NCI-H345 (cell line): ENCODE results near the gene EDC3.
"Not testable (repeated sequence)": the region's sequence is repeated elsewhere in the genome, so short reads cannot be mapped to it uniquely, and the experiment has no call there.

Experiments
- DNase-seq: peaks from one replicate; lab custom pipeline; 2025; lab: John Stamatoyannopoulos, UW

EDC3 gene

DNA sequence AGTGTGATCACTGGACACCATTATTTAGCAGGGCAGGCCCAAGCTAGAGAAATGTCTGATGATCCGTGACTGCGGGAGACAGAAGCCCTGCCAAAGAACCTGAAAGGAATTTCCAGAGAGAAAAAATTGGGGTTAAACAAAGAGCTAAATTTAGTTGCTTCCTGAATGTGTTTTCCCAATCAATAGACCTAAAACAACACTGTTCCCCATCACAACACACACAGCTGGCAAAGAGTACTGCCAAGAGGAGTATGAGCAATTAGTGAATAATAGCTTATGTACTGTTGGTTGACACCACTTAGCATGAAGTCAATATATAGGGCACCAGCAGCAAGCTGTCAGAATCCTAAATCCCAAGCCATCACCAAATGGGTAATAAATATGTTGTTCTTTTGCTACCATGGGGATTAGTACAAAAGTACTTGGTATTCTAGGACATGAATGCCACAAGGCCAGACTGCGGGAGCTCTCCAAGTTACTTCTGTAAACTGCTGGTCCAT, 44.5 kb downstream of the EDC3 start:
- peak; percentile 79 for DNase-seq

GRCh38 chr15:74648051-74648842, 47.6 kb downstream of the EDC3 start:
- DNase-seq: no peak

GRCh38 chr15:74646480-74646879, 49.3 kb downstream of the EDC3 start:
- DNase-seq: no peak

GRCh38 chr15:74643665-74644204, 52.1 kb downstream of the EDC3 start:
- no peak for DNase-seq

DNA sequence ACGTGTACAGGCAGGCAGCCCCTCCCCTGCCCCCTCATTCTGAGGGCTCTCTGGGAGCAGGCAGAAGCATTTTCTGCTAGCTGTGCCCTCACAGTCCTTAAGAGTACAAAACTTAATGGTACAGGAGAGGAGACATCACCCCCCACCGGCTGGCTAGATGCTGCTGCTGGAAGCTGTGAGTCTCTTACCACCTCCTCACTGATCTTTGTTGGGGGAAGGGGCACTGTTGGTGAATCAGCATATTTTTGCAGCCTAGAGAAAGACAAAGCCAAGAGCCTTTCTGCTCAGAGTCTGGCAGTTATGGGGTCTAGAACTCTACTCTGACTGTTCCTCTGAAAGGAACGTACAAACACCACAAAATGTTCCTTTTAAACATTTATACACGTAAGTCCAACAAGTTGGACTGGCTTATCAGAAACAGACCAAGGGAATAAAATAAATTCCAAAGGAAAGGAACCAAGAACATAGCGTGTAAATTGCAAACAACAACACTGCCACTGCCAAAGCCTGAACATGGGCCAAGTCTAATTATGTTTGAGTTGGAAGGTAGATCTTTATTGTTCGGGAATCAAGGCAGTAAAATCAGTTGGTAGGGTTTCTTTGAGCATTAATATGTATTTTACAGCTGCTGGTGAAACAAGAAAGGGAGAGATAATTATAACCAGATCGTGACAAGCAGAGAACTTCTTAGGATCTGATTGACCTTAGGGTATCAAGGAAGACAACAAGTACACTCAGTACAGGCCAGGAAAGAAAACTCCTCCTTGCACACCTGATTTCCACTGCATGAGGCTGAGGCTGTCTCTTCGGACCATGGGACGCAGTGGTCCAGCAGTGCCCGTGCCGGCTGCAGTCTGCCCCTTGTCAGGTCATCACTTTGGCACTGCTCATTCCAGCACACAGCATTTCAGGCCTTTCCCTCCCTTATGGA, 52.8 kb downstream of the EDC3 start:
- peak; percentile 26 for DNase-seq

GRCh38 chr15:74642348-74642733, 53.5 kb downstream of the EDC3 start:
- peak; percentile 90 for DNase-seq

DNA sequence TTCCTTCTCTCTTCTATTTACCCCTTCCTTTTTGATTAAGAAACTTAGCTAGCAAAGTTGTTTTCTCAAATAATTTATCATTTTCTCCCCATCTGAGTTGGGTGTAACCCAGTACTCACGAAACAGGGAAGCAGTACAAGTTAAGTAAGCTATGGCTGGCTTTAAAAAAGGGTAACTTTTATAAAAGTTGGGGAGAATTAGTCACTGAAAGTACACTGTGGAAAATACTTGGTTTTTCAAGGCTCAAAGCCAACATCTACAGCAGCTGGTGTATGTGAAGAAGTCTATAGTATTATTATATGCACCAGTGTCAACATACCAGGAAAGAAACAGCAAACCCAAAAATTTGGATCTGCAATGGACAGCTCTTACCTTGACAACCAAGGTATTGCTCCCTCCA, 54.7 kb downstream of the EDC3 start:
- no peak for DNase-seq

DNA sequence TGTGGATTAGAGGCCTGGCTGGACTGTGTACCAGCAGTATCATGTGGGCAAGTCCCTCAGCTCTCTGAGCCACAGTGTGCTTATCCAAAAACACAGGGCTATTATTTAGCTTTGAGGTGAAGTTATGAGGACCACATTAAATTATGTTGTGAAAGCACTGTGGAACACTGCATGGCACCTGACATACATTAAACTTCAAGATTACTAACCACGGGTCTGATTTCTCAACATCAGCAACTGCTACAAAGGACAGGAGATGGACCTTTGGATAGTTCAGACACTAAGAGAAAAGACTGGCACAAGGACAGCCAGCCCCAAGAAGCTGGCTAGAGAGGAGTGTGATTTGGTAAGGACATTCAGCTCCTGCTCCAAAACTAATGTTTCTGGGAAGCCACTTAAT, 58.8 kb downstream of the EDC3 start:
- no peak for DNase-seq

DNA sequence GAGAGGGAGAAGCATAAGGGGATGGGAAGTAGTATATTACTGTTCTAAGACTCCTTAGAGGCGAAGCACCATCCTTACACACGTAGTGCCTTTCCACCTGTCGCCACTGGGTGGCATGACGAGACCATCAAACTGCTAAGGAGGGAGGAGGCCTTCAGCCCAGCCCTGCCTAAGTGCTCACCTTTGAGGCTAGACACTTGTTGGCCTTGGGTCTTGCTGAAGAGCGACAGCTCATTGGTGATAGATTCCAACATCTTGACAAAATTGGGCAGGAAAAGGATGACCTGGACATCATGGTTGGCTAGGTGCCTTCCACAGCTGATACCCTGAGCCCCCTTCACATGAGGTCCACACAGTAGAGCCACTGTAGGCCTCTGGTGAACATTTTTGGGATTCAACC, 60.6 kb downstream of the EDC3 start:
- peak; percentile 62 for DNase-seq

DNA sequence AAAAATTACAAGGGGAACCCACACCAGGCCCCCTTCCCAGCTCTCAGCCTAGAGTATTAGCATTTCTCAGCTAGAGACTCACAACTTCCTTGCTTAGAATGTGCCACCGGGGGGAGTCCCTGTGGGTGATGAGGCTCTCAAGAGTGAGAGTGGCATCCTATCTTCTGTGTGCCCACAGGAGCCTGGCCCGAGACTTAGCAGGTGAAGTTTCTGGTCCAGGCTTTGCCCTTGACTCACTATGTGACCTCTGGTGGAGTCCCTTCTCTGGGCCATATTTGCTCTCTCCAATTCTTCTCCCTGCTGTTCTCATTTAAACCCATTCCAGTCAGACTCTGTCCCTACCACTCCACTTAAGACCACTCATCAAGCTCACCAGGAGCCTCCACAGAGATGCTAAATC, 62.0 kb downstream of the EDC3 start:
- DNase-seq: no peak

- DNase-seq: no peak
Observed at GRCh38 chr15:74632601-74633000, 63.2 kb downstream of the EDC3 start.

DNA sequence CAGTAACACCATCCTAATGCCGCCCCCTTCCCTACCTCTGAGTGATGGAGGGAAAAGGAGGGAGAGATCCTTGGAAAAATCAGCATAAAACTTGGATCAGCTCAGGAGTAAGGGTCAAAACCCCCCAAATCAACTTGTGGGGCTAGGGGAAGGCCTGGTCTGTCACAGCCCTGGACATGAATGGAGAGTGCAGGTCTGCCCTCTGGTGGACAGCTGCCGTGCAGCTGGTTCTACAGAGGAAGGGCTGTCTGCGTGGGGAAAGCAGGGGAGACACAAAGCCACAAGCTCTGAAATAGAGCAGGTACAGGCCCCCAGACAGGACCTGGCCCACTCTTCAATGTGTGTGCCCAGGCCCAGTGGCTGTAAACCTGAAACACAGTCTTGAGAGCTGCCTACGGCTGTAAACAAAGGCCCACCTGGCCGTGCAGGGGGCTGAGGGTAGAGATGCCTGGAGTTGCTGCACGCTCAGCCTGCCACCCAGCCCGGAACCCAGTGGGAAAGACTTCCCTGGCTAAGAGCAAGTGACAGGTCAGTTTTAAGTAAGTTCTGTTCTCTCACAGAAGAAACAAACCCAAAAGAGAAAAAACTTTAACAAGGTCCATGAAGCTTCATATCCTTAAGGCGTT, 63.8 kb downstream of the EDC3 start:
- peak; percentile 7 for DNase-seq

- no peak for DNase-seq
Observed at GRCh38 chr15:74631408-74631807, 64.4 kb downstream of the EDC3 start.

DNA sequence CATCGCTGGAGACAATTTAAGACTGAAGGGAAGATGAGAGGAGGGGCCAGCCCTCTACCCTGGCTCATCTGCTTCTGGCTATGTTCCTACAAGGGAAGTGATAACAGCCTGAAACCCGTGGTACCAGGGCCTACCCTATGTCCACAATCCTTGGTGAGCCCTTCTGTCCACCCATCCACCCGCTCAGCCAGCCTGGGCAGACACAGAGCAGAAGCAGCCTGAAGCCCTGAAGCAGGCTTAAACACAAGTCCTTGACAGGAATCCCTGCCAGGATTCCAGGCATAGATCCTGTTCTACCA, 64.8 kb downstream of the EDC3 start:
- DNase-seq: no peak

DNA sequence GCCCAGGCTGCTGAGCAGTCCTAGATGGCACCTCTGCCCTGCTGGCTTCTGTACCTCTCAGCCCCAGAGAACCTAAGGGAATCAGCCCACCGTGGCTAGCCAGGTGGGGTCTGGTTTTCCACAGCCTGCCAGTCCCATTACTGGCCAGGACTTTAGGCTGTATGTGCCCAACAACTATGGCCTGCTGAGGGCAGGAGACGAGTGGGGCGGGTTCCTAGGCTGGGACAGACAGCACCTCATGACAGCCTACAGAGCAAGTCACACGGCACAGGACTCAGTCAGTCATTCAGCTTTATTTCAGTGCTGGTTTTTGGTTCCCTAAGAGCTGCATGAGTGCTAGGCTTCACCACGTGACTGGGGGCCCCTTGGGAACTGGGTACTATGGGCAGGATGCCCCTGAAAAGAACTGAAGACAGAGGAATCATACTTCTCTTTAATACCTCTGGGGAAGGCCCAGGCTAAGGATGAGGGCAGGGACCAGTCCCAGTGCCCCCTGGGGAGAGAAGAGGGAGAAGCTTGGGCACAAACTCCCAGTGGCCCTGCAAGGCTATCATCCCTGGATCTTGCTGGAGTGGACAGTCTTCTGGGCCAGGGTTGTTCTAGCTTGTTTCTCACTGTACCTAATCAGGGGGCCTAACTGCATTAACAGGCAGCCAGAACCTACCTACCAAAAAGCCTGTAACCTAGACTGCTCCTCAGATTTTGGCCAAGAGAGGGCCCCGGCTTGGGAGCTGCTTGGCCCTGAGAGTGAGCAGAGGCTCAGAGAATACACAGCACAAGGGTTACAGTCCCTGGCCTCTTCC, 65.3 kb downstream of the EDC3 start:
- no peak for DNase-seq

DNA sequence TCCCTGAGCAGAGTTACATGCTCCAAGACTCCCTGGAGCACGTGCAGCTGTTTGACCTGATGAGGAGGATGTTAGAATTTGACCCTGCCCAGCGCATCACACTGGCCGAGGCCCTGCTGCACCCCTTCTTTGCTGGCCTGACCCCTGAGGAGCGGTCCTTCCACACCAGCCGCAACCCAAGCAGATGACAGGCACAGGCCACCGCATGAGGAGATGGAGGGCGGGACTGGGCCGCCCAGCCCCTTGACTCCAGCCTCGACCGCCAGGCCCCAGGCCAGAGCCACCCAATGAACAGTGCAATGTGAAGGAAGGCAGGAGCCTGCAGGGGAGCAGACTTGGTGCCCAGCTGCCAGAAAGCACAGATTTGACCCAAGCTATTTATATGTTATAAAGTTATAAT, 66.1 kb downstream of the EDC3 start:
- not testable (repeated sequence) for DNase-seq

DNA sequence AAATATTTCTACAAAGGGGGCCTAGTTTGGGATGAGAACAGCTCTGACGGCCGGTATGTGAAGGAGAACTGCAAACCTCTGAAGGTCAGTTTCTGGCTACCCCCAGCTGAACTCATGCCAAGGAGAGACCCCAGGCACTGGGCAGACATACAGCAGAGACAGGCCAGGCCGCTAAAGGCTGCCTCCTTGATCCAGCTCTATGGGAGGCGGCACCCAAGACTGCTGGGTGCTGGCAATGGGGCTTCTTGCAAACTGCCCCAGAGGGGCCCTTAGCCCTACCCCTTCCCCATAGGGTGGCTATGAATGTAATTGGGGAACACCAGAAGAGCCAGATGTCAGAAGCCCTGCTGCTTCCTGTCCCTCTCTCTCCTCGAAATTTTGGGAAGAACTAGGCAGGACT, 66.9 kb downstream of the EDC3 start:
- DNase-seq: no peak

DNA sequence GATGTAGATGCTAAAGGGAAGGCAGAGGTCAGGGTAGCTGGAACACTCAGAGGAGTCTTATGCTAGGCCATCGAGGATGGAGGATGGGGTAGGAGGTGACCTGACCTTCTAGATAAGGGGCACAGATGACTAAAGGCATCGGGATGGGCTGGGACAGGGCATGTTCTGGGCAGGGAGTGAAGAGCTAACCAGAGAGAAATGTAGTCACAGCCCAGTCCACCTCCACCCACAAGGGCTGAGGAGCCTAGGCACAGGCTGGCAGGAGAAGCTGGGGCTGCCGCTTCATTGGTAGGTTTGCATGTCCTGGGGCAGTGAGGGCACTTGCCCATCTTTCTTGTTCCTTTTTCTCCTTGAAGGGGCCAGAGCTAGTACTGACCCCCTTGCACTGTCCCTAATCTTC, 67.6 kb downstream of the EDC3 start:
- DNase-seq: no peak

DNA sequence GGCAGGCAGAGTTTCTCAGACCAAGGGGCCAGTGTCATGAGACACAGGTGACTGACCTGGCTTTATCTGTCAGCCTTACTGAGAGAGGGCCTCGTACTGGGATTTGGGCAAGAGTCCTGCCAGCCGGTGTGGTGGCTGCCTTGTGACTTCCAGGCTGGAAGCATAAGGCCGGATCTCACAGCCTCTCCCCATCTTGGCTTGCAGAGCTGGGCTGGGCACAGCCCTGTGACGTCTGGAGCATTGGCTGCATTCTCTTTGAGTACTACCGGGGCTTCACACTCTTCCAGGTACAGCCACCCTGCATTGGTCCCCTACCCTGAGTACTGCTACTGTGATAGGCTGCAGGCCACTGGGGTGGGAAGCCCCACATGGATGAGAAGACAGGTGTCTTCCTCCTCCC, 68.1 kb downstream of the EDC3 start:
- no peak for DNase-seq

DNA sequence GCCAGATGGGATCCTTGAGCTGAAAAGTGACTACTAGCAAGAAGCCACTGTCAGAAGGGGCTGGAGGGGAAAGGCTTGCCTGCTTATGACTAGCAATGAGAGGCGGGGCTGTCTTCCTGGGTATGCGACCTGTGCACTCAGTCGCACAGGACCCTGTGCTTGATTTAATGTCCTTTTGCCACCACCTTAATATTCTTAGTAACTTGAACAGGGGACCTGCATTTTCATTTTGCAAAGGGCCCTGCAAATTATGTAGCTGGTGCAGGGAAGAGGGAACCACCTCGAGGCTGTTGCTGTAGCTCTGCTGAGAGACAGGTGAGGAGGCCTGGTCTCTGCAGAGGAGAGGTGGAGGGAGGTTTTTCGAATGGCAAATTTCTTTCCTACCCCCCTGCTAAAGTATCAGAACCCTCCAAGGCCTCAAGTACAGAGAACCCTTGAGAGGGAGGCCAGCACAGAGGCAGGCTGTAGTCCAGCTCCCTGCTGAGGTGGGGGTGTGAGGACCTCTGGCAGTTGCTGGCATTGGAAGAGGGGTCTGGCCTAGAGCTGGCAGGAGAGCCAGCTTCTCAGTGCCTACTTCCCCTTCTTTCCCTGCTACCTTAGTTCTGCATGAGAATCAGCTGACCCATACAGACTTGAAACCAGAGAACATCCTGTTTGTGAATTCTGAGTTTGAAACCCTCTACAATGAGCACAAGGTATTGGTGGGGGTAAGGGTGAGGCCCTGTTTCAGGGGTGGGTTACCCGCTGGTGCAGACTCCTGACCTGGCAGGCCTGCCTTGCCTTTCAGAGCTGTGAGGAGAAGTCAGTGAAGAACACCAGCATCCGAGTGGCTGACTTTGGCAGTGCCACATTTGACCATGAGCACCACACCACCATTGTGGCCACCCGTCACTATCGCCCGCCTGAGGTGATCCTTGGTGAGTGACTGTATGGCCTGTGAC, 68.8 kb downstream of the EDC3 start:
- DNase-seq: no peak

- DNase-seq: no peak
Observed at GRCh38 chr15:74626336-74626735, 69.5 kb downstream of the EDC3 start.
